MM.1S (cell line): ENCODE measurements around the gene YJEFN3.

Experiments used
- CTCF ChIP-seq: fragments of 300-600 bp; sonication (generic); IDR thresholded peaks from 2 replicates; pipeline ENCODE4 v1.5.1; 2016; ENCODE audit warnings: antibody characterized with exemption, low read length, mixed read lengths
- EZH2 ChIP-seq: fragments of 300-600 bp; sonication (generic); optimal IDR thresholded peaks from 2 replicates; pipeline ENCODE3; 2017; ENCODE audit warnings: low read depth, mild to moderate bottlenecking, antibody characterized with exemption, low read length, mixed read lengths
- EZH2phosphoT487 ChIP-seq: fragments of 300-600 bp; sonication (generic); IDR thresholded peaks from 2 replicates; pipeline ENCODE4 v1.6.1; 2018; ENCODE audit warnings: antibody characterized with exemption, low read length

GRCh38 chr19:19575411-19575810 lies 46.7 kb downstream of the YJEFN3 start:
- no peak for TF ChIP-seq CTCF
- no peak for TF ChIP-seq EZH2phosphoT487
- TF ChIP-seq EZH2 = no peak
